GM21786 (cell line): Measurements from ENCODE around the gene GRID1.

Experiments
- ATAC-seq: cut with Tn5 transposase; IDR thresholded peaks from one replicate; pipeline ENCODE4 v1.9.1; 2021; ENCODE audit not compliant: unreplicated experiment

Gene GRID1

DNA sequence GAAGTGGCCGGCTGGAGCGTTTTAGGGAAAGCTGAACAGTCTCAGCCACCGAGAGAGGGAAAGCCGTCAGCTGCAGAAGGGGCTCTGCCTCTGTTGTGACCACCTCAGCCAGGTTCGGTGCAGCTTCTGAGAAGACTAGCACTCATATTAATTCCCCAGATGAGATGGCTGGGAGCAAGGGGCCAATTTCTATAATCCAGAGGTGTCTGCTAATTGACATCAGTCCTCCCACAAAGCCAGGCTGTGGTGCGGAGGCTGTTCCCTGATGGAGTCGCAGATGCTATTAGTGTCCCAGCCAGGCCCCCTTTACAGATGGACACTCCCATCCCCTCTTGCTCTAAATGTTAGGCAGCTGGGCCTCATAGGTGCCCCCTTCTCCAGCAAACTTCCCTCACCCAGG lies 133.5 kb downstream of the GRID1 start:
- ATAC-seq = no peak

- ATAC-seq = no peak
These were observed 134.0 kb downstream of the GRID1 start for GRCh38 chr10:86232644-86233043.

GRCh38 chr10:86231796-86232560 lies 134.6 kb downstream of the GRID1 start:
- ATAC-seq = no peak

- ATAC-seq = no peak
These were observed 135.9 kb downstream of the GRID1 start for GRCh38 chr10:86230557-86231180.

- no peak for ATAC-seq
These were observed 136.6 kb downstream of the GRID1 start for GRCh38 chr10:86229811-86230556.

- no peak for ATAC-seq
These were observed 137.2 kb downstream of the GRID1 start for GRCh38 chr10:86229376-86229775.

GRCh38 chr10:86227501-86228258 lies 138.9 kb downstream of the GRID1 start:
- ATAC-seq = no peak

- no peak for ATAC-seq
These were observed 139.8 kb downstream of the GRID1 start for GRCh38 chr10:86226781-86227201.

GRCh38 chr10:86226016-86226415 lies 140.6 kb downstream of the GRID1 start:
- ATAC-seq = no peak

GRCh38 chr10:86225103-86225782 lies 141.4 kb downstream of the GRID1 start:
- ATAC-seq = no peak

GRCh38 chr10:86224354-86225102 lies 142.1 kb downstream of the GRID1 start:
- ATAC-seq = peak; percentile 83

DNA sequence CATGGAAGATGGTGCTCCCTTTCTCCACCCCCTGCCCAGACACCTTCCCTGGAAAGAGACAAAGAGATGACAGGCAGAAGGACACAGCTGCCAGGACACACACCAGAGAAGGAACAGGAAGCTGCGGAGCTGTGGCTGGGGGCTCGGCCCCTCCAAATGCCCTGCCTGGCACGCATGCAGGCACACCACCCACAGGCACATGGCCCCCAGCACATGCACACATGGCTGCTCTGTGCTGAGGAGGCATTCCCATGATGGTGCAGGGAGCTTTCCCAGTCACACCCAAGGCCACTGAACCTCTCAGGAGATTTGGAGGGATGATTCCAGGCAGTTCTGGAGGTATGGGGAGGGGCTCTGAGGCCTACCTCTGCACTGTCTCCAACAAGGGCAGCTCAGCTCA lies 143.3 kb downstream of the GRID1 start:
- ATAC-seq = no peak

DNA sequence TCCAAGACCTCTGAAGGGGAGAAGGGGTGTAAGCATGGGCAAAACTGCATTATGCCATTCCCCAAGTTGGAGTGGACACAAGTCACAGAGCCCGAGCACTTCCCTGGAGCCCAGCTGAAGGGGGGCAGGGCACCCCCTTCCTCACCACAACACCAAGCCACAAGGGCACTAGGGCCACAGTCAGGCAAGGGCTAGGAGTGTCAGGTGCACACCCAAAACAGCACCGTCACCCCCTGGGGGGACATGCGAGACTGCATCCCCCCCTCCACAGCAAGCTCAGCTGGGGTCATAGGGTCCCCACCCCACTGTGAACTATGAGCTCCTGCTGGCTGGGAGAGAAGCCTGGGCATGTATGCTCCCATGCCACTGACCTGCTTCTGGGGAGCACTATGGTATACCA lies 143.9 kb downstream of the GRID1 start:
- no peak for ATAC-seq

GRCh38 chr10:86222336-86222650 lies 144.3 kb downstream of the GRID1 start:
- ATAC-seq = no peak

GRCh38 chr10:86221442-86222335 lies 144.9 kb downstream of the GRID1 start:
- no peak for ATAC-seq

DNA sequence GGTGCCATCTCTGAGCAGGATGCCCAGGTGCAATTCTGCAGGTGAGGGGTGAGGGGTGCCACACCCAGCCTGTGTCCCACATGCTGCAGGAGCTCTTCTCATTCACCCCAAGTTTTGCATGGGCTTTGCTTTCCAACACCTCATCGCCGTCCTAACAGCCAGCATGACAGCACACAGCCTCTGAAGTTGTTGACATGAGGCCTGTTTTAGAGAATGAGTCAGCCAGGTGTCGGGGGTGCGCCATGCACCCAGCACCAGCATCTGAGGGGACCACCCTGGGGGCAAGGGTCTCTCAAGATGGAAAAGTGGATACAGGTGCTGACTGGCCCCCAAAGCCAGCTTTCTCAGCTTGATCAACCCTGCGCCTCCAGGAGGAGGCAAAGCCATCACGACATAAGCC lies 146.0 kb downstream of the GRID1 start:
- ATAC-seq = no peak

- no peak for ATAC-seq
These were observed 147.3 kb downstream of the GRID1 start for GRCh38 chr10:86219271-86219670.

GRCh38 chr10:86218842-86219241 lies 147.8 kb downstream of the GRID1 start:
- ATAC-seq = no peak

- ATAC-seq = no peak
These were observed 148.4 kb downstream of the GRID1 start for GRCh38 chr10:86218160-86218559.
